GM18858 (cell line): ENCODE data around the gene ATF6B.
"Not testable (repeated sequence)": the region's sequence is repeated elsewhere in the genome, so short reads cannot be mapped to it uniquely, and the experiment has no call there.

Experiments used
- ATAC-seq: cut with Tn5 transposase; IDR thresholded peaks from one replicate; pipeline ENCODE4 v1.9.1; 2021; ENCODE audit not compliant: unreplicated experiment

The ATF6B gene

DNA sequence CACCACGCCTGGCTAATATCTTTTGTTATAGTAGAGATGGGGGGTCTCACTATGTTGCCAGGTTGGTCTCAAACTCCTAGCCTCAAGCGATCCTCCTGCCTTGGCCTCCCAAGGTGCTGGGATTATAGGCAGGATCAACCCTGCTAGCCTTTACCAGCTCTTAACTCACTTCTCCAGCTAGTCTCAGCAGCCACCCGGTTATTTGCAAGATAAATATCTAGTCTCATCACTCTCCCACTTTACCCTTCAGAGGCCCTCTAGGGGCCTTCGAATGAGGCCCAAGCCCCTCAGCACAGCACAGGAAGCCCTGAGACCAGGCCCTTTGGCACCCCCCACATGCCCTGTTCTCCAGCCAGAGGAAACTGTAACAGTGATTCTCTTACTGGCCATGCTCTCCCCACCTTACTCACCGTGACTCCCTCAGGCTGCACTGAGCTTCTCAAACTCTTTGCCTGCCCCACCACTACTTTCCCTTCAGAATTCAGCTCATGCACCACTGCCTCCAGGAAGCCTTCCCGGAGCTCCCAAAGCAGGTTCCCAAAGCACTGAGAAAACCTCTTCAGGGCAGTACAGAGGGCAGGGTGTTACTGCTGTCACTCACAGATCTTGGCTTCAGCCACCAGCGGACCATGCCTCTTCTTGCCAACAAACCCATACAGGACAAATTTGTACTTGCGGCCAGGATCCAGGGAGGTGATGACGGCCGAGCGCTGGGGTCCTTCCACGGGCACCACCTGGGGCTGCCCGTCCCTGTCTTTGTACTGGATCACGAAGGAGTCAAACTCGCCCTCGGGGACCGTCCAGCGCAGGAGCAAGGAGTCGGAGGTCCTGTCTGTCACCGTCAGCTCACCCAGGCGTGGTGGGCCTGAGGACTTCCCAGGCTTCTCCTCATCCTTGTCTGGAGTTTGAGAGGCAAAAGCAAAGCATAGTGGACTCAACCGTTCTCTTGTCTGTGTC is 44.0 kb downstream of the ATF6B start:
- no peak for ATAC-seq

DNA sequence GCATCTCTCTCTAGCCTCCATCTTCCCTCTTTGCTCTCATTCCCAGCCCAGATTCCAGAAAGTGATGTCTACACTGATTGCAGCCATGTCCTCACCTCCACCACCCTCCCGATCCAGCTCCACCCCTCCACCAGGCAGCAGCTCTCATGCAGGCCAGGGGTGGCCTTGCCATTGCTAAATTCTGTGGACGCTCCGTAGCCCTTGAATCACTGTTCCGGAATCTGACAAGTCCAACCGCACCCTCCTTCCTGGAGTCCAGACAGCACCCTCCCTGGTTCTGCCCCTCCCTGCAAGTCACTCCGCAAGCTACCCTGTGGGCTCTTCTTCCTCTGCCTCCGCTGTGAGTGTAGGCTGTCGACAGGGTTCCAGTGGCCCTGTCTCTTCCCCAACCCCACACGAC is 45.1 kb downstream of the ATF6B start:
- ATAC-seq, result no peak

DNA sequence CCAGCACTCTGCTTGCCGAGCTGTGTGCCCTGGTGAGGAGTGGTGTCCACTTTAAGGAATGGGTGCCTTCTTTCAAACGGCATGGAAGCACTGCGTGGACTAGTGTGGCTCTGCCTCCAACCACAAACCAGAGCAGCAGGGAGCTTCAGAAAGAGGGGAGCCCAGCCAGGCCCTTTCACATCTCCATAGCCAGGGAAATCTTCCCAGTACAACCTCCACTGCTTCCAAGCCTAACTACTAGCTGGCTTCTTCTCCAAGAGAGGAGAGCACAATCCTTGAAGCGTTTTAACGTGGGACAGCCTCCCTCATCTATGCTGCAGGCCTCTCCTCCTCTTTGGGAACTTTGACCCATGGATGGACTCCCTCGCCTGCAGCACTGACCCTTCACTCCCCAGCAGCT is 45.6 kb downstream of the ATF6B start:
- no peak for ATAC-seq

DNA sequence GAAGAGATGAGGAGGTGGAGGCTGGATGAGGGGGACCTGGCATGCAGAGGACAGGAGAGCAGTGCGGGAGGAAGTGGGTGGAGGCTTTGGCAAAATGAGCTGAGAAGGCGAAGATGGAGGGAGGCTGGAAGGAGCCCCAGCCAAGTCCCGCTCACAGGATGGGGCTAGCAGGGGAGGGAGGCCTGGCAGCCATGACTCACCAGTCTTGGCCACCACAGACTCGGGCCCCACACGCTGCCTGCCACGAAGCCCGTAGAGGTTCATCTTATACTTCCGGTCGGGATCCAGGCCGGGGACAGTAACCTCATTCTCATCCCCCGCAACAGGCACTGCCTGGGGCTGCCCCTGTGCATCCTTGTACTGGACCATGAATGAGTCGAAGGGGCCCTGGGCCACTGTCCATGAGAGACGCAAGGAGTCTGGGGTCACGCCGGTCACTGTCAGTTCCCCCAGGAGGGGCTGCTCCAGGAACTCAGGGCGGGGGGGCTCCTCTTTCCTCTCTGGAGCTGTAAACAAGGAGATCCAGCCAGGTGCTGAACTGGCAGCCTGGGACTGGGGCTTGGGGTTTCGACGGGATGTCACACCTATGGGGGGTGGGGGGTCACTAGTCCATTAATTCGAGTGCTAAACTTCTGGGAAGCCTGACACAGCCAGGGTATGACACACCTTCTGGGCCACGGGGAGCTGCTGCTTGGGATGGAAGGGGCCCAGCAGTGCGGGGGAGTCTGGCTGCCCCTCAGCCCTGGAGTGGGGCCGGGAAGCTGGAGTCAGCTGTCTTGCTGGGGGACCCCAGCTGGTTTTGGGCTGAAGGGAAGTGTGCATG is 46.7 kb downstream of the ATF6B start:
- ATAC-seq, result no peak

DNA sequence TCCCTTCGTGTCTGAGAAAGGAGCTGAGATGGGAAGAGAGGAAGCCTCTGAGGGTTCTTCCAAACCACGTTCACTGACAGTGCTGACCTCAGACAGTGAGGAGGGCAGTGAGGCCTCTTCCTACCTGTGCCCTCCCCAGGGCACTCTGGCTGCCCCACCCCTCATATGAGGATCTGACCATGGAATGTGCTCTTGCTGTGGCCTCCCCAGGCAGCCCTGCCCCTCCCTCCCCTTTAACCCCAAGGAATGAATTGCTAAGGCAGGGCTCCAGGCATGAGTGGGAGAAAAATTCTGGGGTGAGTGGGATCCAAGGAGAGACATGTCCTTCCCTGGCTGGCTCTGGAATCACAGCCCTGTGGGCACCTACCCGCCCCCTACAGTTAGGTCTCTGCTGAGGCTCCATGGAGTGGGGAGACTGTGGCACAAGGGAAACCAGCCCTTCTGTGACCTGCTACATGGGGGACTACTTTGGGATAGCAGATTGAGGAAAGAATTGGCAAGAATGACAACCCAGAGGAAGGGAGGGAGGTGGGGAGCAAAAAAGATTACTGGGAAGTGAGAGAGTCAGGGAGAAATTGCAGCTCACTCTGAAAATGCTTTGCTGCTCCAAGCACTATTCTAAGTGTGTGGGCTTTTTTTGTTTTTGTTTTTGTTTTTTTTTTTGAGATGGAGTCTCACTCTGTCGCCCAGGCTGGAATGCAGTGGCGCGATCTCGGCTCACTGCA is 48.3 kb downstream of the ATF6B start:
- no peak for ATAC-seq

DNA sequence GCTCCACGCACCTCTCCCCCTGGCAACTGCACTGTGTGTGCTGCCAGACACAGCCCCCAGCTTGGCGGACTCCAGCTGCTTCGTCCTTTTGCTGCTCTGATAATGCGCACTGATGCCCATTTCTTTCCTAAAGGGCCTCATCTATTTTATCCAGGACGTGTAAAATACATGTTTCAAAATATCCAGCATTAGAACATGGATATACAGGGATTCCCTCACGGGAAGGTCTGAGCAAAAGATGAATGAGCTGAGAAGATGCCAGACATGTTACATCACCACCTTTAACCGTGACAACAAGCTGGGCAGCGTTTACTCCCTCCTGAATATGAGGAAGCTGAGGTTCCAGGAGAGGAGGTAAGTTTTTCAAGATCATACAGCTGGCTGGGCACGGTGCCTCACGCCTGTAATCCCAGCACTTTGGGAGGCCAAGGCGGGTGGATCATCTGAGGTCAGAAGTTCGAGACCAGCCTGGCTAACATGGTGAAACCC is 51.7 kb downstream of the ATF6B start:
- no peak for ATAC-seq

DNA sequence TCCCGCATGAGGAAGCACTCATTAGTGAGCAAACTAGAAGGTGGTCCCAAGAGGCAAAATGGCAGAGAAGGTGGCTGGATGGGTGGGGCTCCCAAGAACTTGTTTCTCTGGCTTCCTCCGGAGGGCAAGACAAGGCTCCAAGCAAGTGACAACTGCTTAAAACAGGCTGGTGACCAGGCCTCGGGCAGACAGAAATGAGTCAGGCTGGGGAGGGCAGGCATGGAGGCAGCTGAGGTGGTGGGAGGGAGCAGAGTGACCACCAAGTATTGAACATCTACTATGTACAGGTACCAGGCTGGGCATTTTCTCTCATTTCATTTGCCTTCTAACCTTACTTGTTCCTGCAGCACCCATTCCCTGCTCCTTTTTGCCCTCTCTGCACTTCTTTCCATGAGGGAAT is 52.3 kb downstream of the ATF6B start:
- no peak for ATAC-seq

DNA sequence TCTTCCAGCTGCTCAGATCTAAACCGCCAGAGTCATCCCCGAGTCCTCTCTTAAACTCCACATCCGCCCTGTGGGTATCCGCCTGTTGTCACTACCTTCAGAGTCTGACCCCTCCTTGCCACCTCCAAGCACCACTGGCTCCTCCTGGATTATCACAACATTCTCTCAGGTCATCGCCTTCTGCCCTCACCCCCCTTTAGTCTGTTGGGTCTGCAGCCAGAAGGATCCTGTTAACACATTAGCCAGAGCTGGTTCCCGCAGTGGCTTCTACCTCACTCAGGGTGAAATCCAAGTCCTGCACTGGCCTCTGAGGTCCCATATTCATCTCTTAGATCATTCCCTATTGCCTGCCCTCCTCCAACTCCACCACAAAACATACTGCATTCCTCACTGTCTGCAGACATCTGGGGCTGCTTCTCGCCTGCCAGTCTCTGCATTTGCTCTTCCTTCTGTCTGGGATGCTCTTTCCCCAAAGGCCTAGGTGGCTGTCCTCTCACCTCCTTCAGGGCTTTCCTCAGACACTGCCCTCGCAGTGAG is 53.0 kb downstream of the ATF6B start:
- no peak for ATAC-seq

DNA sequence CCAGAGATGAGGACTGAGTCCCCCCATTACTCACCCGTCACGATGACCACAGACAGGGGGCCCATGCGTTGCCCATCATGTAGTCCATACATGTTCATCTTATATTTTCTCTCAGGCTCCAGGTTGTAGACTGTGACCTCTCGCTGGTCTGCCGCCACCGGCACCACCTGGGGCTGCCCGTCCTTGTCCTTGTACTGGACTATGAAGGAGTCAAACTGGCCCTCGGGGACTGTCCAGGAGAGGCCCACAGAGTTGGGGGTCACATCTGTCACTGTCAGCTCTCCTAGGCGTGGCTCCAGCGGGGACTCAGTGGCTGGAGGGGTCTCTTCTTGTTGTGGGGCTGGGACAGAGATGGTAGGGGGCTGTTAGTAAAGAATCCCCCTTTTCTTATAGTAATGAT is 54.4 kb downstream of the ATF6B start:
- no peak for ATAC-seq

DNA sequence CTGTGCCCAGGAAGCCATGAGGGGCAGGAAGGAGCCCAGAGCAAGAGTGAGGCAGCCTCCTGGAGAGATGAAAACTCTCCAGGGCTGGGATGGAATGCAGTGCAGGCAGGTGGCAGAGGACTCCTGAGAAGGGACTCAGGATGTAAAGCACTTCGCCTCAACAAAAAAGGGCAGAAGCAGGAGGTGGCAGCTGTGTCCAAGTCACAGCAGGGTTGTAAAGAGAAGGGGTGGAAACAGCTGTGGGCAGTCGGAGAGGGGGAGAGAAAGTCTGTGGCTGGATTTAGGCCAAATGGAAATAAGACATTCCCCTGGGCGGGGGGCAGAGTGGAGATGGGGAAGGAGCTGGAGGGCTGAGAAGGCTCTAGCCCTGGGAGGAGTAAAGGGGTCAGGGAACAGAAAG is 54.9 kb downstream of the ATF6B start:
- ATAC-seq, result no peak

DNA sequence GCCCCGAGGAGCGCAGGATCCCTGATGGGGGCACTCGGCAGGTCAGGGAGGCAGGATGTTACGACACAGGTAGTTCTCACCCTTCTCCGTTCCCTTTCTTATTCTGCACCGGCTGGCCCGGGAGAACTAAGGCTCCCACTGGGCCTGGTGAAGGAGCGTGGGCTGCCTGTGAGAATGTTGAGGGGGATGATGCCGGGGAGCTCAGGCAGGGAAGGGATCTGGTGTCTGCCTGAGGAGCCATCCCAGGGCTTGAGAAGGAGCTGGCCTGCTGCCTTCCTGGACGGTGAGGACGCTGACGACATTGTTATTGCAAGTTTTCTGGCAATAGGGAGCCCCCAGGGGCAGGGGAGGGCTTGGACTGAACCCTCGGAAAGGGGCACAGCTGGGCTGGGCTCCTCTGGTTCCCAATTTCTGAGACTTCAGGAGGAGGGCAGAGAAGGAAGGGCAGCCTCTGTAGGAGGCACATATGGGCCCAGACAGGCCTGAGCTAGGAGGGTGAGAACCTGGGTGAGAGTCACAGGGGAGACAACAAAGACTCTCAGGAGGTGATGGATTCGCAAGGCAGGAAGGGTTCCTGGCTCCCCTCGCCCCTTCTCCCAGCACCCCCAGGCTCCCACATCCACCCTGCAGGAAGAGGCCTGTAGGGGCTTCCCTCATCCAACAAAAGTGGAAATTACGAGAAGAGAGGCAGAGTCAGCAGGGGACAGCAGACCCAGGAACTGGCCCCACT is 57.1 kb downstream of the ATF6B start:
- ATAC-seq, result no peak

DNA sequence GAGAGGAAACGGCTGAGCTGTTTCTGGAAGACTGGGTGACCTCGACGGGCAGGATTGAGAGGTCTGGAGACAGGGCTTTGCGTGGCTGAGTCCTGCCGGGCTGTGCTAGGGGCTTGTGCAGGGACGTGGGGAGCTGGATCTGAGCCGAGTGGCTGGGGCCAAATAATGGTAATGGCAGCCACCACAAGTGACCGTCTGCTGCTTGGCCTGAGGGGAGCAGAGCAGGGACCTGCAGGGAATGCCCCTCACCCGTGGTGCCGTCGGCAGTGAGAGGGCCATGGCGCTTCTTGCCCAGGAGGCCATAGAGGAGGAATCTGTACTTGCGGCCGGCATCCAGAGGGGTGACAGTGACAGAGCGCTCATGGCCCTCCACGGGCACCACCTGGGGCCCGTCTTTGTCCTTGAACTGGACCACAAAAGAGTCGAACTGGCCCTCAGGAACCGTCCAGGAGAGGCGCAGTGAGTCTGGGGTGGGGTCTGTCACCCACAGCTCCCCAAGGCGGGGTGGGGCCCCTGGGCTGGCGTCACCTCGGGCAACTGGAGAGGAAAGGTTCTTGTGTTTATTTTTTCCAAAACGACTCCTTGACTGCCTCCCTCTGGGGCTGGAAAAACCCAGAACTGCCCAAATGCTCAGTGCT is 58.0 kb downstream of the ATF6B start:
- no peak for ATAC-seq

DNA sequence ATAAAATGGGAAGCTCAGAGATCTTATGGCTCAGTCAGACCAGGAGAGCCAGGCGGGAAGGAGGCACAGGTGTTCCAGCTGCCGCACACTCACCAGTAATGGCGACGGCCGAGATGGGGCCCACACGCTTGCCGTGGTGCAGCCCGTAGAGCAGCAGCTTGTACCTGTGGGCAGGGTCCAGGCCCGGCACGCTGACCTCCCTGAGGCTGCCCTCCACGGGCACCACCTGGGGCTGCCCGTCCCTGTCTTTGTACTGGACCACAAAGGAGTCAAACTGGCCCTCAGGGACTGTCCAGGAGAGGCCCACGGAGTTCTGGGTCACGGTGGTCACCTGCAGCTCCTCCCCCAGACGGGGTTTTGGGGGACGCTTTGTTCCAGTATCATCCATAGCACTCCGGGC is 58.6 kb downstream of the ATF6B start:
- ATAC-seq, result no peak

DNA sequence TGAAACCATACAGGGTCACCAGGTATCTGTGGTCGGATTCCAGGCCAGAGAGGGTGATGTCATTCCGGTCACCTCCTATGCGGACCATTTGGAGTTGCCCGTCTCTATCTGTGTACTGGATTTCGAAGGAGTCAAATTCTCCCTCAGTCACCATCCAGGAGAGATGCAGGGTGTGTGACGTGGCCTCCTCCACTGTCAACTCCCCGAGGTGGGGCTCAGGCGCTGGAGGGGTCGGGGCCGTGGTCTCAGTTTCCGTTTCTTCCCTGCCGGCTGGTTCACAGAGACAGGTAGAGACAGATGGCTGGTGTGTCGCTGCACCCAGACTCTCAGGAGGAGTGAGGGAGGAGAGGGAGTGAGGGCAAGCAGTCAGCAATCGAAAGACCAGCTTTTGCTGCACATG is 59.2 kb downstream of the ATF6B start:
- no peak for ATAC-seq

DNA sequence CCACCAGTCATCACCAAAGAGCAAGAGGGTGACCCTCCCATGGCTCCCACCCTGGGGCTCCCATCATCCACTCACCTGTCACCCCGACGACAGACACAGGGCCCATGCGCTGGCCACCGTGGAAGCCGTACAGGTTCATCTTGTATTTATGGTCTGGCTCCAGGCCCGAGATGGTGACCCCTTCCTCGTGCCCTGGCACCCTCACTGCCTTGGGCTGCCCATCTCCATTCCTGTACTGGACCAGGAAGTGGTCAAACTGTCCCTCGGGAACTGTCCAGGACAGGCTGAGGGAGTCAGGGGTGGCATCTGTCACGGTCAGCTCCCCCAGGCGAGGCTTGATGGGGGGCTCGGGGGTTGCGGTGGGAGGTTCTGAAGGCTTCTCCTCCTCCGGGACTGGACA is 59.7 kb downstream of the ATF6B start:
- not testable (repeated sequence) for ATAC-seq

DNA sequence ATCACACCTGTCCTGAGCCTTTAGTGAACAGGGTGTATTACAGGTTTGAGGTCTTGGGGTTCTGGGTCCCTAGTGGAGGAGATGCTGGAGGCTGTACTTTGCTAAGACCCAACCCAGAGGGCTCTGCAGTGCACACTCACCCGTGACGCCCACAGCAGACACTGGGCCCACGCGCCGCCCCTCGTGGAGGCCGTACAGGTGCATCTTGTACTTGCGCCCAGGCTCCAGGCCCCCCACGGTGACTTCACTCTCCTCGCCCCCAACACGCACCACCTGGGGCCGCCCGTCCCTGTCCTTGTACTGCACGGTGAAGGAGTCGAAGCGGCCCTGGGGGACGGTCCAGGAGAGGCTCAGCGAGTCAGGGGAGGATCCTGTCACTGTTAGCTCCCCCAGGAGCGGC is 60.5 kb downstream of the ATF6B start:
- ATAC-seq, result not testable (repeated sequence)
